ENCODE measurements around the gene SHC3. TPM values are rescaled to one million over a fixed set of nuclear protein-coding genes. Genes with fewer than 3 reads are reported as not detected.

The SHC3 gene
- polyA plus RNA-seq, 3 donors: not detected

DNA sequence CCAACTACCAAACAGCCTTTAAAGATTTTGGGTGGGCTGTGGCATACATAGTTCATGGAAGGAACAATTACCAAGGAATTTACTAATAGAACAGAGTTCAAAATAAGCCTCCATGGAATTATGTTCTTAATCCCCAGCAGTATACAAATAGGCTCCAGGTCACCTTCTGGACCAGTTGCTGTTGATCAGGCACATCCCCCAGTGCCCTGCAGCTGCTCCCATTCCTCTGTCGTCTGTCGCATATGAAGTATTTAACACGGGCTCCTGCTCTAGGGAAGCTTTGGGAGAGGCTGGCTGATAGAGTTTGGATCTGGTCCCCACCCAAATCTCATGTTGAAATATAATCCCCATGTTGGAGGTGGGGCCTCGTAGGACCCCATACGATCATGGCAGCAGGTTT lies 17.8 kb downstream of the SHC3 start:
- peaks cover 0 to 7% (median 3%) of the 10 kb centered on the region in 7 donors for H3K9me3 Mint-ChIP-seq
- no peaks in the 10 kb centered on the region for H3K4me1 ChIP-seq (ENCODE audit: control insufficient read depth in 1 of 2, insufficient read depth in 2 of 2, low read length in 2 of 2)

DNA sequence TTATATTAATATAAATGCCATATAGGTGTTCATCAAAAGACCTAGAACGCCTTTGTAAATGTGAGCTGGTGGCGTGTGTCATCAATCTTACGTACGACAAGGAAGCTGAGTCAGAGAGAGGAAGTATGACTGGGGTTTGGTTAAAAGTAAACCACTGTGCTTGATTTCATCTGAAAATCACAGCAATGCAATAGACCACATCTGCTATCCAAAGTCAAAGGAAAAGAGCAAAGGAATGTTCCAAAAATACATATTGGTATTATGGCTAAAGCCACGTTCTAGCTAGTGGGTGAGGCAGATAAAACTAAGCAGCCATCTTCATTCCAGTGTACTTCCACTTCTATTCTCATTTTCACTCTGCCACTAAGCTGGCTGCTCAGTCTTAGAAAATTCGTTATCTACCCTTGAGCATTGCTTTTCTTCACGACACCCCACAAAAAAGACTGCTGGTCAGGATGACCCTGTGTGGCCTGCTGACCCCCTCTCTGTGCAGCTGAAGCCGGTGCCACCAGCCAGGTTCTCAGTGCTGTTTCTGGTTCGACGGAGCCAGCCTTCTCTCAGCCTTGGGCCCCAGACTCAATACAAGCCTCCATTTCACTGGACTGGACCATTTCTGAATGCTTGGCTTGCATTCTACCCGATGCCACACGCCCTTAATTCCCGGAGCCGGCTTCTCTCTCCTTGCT lies 23.8 kb downstream of the SHC3 start:
- no peaks in the 10 kb centered on the region for H3K36me3 ChIP-seq (replicated peaks in 1 of 2; ENCODE audit: control insufficient read depth in 1 of 2, insufficient read depth in 2 of 2, low read length in 2 of 2)
- peaks cover 10 to 12% of the 10 kb centered on the region in 2 donors for H3K27me3 ChIP-seq (ENCODE audit: control insufficient read depth in 2 of 2, insufficient read depth in 2 of 2, low read length in 2 of 2)
- Mint-ChIP-seq H3K4me3 (peak overlapping the region in 1 of 2 donors; percentile 64), H3K27me3 (ENCODE audit: low read depth in 3 of 3) (peaks cover 11 to 37% (median 19%) of the 10 kb centered on the region in 3 donors), H3K9me3 (peaks cover 0 to 5% (median 2%) of the 10 kb centered on the region in 7 donors), H3K36me3 (no peaks in the 10 kb centered on the region), H3K4me1 (peaks cover 21% of the 10 kb centered on the region), H3K27ac (peak overlapping the region in 4 of 7 donors; percentile 78 to 91 (median 88))
- WGBS (ENCODE audit: insufficient coverage): 84% methylated on average over 5 of the region's 14 CpGs
- no peak overlapping the region for H3K4me2 ChIP-seq (replicated peaks; ENCODE audit: extremely low read depth, low read length, poor library complexity, severe bottlenecking)
- peak; percentile 55 to 86 (median 66) for DNase-seq
- no peaks in the 10 kb centered on the region for H3K79me2 ChIP-seq (ENCODE audit: insufficient read depth, low read length)
- no peak for TF ChIP-seq CTCF (IDR thresholded peaks at IDR 0.05)
- H3K9ac ChIP-seq (ENCODE audit: insufficient read depth, low read length, poor library complexity, severe bottlenecking): no peak overlapping the region
- intact Hi-C loops (cut with micrococcal nuclease): no loop called here
- no peaks in the 10 kb centered on the region for H4K20me1 ChIP-seq (ENCODE audit: insufficient read depth, low read length)
- no peaks in the 10 kb centered on the region for H3K9me3 ChIP-seq (replicated peaks in 1 of 2; ENCODE audit: control insufficient read depth in 1 of 2, insufficient read depth in 1 of 2, low read length in 2 of 2)
- H2AFZ ChIP-seq (ENCODE audit: insufficient read depth, low read depth, low read length, poor library complexity, severe bottlenecking): no peak overlapping the region
- no peak overlapping the region for H3K27ac ChIP-seq (ENCODE audit: low read depth in 1 of 2, low read length in 2 of 2)
- peaks cover 13 to 23% of the 10 kb centered on the region in 2 donors for H3K4me1 ChIP-seq (ENCODE audit: control insufficient read depth in 1 of 2, insufficient read depth in 2 of 2, low read length in 2 of 2)
- no peak overlapping the region for H3K4me3 ChIP-seq (replicated peaks in 1 of 3; ENCODE audit: low read depth in 2 of 3, low read length in 3 of 3)

More for the DNA sequence above, 17.8 kb downstream of the SHC3 start:
- DNase-seq: no peak
- peaks cover 7 to 9% of the 10 kb centered on the region in 2 donors for H3K27me3 ChIP-seq (ENCODE audit: control insufficient read depth in 2 of 2, insufficient read depth in 2 of 2, low read length in 2 of 2)
- H3K9me3 ChIP-seq (replicated peaks in 1 of 2; ENCODE audit: control insufficient read depth in 1 of 2, insufficient read depth in 1 of 2, low read length in 2 of 2): no peaks in the 10 kb centered on the region
- no peaks in the 10 kb centered on the region for H4K20me1 ChIP-seq (ENCODE audit: insufficient read depth, low read length)
- Mint-ChIP-seq H3K4me1 (no peaks in the 10 kb centered on the region), H3K4me3 (no peak overlapping the region), H3K27me3 (ENCODE audit: low read depth in 3 of 3) (peaks cover 16 to 25% (median 18%) of the 10 kb centered on the region in 3 donors), H3K27ac (no peak overlapping the region), H3K36me3 (no peaks in the 10 kb centered on the region)
- H3K36me3 ChIP-seq (replicated peaks in 1 of 2; ENCODE audit: control insufficient read depth in 1 of 2, insufficient read depth in 2 of 2, low read length in 2 of 2): no peaks in the 10 kb centered on the region
- no peak overlapping the region for H3K4me2 ChIP-seq (replicated peaks; ENCODE audit: extremely low read depth, low read length, poor library complexity, severe bottlenecking)
- no peak overlapping the region for H3K27ac ChIP-seq (ENCODE audit: low read depth in 1 of 2, low read length in 2 of 2)
- no peak overlapping the region for H3K4me3 ChIP-seq (replicated peaks in 1 of 3; ENCODE audit: low read depth in 2 of 3, low read length in 3 of 3)
- WGBS (ENCODE audit: insufficient coverage): 80% methylated on average over 1 of the region's 5 CpGs
- no peak overlapping the region for H2AFZ ChIP-seq (ENCODE audit: insufficient read depth, low read depth, low read length, poor library complexity, severe bottlenecking)
- no peak overlapping the region for H3K9ac ChIP-seq (ENCODE audit: insufficient read depth, low read length, poor library complexity, severe bottlenecking)
- TF ChIP-seq CTCF (IDR thresholded peaks at IDR 0.05): no peak
- intact Hi-C loops (cut with micrococcal nuclease): no loop called here
- H3K79me2 ChIP-seq (ENCODE audit: insufficient read depth, low read length): no peaks in the 10 kb centered on the region
